ENCODE data around the gene LRIG2.
"Not testable (repeated sequence)": the region's sequence is repeated elsewhere in the genome, so short reads cannot be mapped to it uniquely, and the experiment has no call there.

The LRIG2 gene

DNA sequence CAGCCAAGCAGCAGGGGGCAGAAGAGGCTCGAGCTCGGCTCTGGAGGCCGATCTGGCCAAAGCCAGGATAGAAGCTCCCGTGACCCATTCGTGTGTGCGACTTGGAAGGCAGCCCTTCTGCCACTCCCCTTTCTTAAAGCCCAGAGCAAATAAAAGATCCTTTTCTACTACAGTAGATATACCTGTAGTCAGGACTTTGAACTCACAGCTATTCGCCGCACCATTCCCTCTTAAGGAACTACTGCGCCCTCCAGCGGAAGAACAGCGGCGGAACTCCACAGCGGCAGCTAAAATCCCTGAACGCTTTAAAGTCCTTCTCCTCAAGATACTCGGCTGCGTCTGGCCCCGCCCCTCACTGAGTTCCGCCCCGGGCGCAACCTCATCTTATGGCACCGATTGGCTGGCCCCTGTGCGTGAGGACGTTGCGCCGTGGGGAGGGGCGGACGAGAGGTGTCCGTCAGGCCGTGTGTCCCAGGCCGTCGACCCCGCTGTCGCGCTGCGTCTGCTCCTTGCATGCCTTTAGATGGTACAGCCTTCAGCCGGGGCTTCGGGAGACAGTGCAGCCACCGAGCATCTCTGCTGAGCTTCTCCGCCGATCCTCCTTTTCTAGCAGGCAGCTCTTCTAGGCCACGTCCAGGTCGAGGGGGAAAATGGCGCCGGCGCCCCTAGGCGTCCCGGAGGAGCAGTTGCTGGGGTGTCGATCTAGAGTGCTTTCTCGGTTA is at the start of gene LRIG2:
Gene LRIG2 (plus strand): TSS at position 442 of the 722 bp plus-strand sequence. CDS start 209 bp downstream, at position 651.
- peak; percentile 99 for DNase-seq

- DNase-seq, result not testable (repeated sequence)
These were observed 49.7 kb upstream of the LRIG2 start for GRCh38 chr1:113023316-113023715.

GRCh38 chr1:113027007-113027406 is 46.0 kb upstream of the LRIG2 start:
- DNase-seq, result no peak

- no peak for DNase-seq
These were observed 45.5 kb upstream of the LRIG2 start for GRCh38 chr1:113027449-113027848.

GRCh38 chr1:113029822-113030221 is 43.2 kb upstream of the LRIG2 start:
- no peak for DNase-seq

DNA sequence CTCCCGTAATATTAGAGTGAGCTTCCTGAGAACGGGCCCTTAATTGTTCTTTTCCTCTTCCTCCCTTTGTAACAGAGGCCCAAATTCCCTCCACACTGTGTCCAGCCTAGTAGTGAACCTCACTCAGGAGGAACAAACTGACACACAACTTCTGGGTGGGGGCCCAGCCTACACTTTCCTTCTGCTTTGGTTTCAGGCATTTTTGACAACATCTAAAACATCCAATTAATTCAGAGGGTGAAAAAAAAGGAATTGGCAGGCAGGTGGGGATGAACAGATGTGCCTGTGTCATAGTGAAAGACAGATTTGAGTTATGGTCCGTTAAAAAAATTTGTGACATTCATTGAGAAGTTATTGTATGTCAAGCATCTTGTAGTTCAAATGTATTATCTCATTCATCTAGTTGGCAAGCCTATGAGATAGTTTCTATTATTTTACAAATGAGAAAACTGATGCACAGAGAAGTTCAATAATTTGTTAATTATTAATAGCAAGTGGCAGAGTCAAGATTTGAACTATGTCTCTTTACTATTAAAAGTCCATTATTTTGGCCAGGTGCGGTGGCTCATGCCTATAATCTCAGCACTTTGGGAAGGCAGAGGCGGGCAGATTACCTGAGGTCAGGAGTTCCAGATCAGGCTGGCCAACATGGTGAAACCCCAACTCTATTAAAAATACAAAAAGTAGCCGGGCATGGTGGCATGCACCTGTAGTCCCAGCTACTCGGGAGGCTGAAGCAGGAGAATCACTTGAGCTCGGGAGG is 41.6 kb upstream of the LRIG2 start:
- DNase-seq, result no peak

- no peak for DNase-seq
These were observed 37.9 kb upstream of the LRIG2 start for GRCh38 chr1:113035086-113035485.

- no peak for DNase-seq
These were observed 36.2 kb upstream of the LRIG2 start for GRCh38 chr1:113036639-113037321.

DNA sequence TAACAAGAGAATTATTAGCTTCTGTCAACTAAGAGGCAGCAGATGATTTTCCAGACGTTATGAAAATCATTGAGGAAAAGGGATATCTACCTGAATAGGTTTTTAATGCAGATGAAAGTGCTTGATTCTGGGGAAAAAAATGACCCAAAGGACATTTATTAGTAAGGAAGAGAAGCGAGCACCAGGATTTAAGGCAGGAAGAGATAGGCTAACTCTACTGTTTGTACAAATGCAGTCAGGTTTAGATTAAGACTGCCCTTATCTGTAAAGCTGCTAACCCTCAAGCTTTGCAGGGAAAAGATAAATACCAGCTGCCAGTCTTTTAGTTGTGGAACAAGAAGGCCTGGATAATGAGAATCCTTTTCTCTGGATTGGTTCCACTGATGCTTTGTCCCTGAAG is 33.0 kb upstream of the LRIG2 start:
- DNase-seq, result no peak

- no peak for DNase-seq
These were observed 32.1 kb upstream of the LRIG2 start for GRCh38 chr1:113040718-113041412.

GRCh38 chr1:113041569-113042284 is 31.3 kb upstream of the LRIG2 start:
- DNase-seq, result no peak

- DNase-seq, result peak; percentile 92
These were observed 30.5 kb upstream of the LRIG2 start for GRCh38 chr1:113042285-113043143.

- DNase-seq, result not testable (repeated sequence)
These were observed 29.9 kb upstream of the LRIG2 start for GRCh38 chr1:113043144-113043488.

GRCh38 chr1:113046569-113046968 is 26.4 kb upstream of the LRIG2 start:
- DNase-seq, result peak; percentile 38

DNA sequence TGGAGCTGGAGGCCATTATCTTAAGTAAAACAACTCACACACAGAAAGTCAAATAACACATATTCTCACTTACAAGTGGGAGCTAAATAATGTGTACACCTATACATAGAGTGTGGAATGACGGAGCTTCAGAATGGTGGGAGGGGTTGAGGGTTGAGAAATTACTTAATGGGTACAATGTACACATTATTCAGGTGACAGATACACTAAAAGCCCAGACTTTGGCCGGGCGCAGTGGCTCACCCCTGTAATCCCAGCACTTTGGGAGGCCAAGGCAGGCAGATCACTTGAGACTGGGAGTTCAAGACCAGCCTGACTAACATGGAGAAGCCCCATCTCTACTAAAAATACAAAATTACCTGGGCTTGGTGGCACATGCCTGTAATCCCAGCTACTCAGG is 24.9 kb upstream of the LRIG2 start:
- DNase-seq, result no peak

GRCh38 chr1:113053344-113054126 is 19.5 kb upstream of the LRIG2 start:
- DNase-seq, result no peak

- DNase-seq, result no peak
These were observed 17.4 kb upstream of the LRIG2 start for GRCh38 chr1:113055570-113055969.

DNA sequence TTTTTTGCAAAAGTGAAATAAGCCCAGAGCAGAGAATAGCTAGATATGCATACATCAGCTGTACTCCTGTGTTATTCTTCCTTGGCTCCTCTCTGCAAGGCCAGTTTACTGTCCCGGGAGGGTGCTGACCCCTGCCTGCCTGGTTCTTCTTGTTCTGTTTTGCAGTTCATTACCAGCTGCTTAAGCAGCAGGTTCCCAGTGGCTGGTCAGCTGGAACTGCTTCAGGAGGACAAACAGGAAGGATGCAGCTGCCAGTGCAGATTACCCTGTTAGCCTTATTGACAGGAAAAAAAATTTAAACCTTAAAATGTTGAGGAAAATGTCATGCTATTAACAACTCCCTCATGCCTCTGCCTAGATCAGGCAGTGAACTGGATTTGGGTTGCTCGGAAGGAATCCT is 16.0 kb upstream of the LRIG2 start:
- no peak for DNase-seq

- DNase-seq, result no peak
These were observed 13.9 kb upstream of the LRIG2 start for GRCh38 chr1:113058941-113059706.

GRCh38 chr1:113063456-113063855 is 9.5 kb upstream of the LRIG2 start:
- not testable (repeated sequence) for DNase-seq

All from suppressor macrophage treated with lipopolysaccharide for 4 hours (primary cell).